CD14-positive monocyte (primary cell): ENCODE measurements around the gene SPACA5. TPM values are rescaled to one million over a fixed set of nuclear protein-coding genes. Genes with fewer than 3 reads are reported as not detected.
A peak's percentile ranks its signal among the peaks of the same experiment; 100 is the strongest.
"Not testable (repeated sequence)": the region's sequence is repeated elsewhere in the genome, so short reads cannot be mapped to it uniquely, and the experiment has no call there.

Experiments used
- DNase-seq, 3 donors: peaks; one replicate each; pipeline ENCODE4 v3.0.0-alpha.2; 2011 to 2022
- H2AFZ ChIP-seq: 2 replicates; pipeline ENCODE4 v1.6.0; 2012; ENCODE audit warnings: mild to moderate bottlenecking, low read depth, low read length, inconsistent platforms; ENCODE audit not compliant: insufficient read depth, poor library complexity, severe bottlenecking
- H3K27ac ChIP-seq, 2 donors: 1 replicate in 1 of 2; 2 replicates in 1 of 2; pipeline ENCODE4 v1.5.1; 2012 to 2013; ENCODE audit warnings: low read length in 2 of 2, control low read depth in 1 of 2, inconsistent platforms in 1 of 2, low read depth in 1 of 2, mild to moderate bottlenecking in 1 of 2
- H3K27me3 ChIP-seq, 2 donors: one replicate each; pipeline versions ENCODE4 v1.6.0 to v1.6.1; 2011 to 2013; ENCODE audit warnings: low read length in 2 of 2; ENCODE audit not compliant: control insufficient read depth in 2 of 2, insufficient read depth in 2 of 2
- H3K36me3 ChIP-seq, 2 donors: replicated peaks in 1 of 2; 1 replicate in 1 of 2; 2 replicates in 1 of 2; pipeline versions ENCODE4 v1.5.1 to v1.6.1; 2012 to 2013; ENCODE audit warnings: low read length in 2 of 2, control low read depth in 1 of 2, inconsistent platforms in 1 of 2, mild to moderate bottlenecking in 1 of 2; ENCODE audit not compliant: insufficient read depth in 2 of 2, control insufficient read depth in 1 of 2
- H3K4me1 ChIP-seq, 2 donors: 1 replicate in 1 of 2; 2 replicates in 1 of 2; pipeline versions ENCODE4 v1.5.1 to v1.6.1; 2012 to 2013; ENCODE audit warnings: low read length in 2 of 2, control low read depth in 1 of 2, inconsistent platforms in 1 of 2, mild to moderate bottlenecking in 1 of 2, moderate library complexity in 1 of 2; ENCODE audit not compliant: insufficient read depth in 2 of 2, control insufficient read depth in 1 of 2
- H3K4me2 ChIP-seq: replicated peaks from 2 replicates; pipeline ENCODE3; 2012; ENCODE audit warnings: low read length, moderate library complexity, mild to moderate bottlenecking; ENCODE audit not compliant: poor library complexity, severe bottlenecking; ENCODE audit errors: extremely low read depth
- H3K4me3 ChIP-seq, 3 experiments: fragments of 200-600 bp in 1 of 3; sonication (generic) in 1 of 3; replicated peaks in 1 of 3; 1 replicate in 2 of 3; 2 replicates in 1 of 3; pipeline ENCODE4 v1.5.1; 2011 to 2013; ENCODE audit warnings: low read length in 3 of 3, mild to moderate bottlenecking in 3 of 3, control low read depth in 2 of 3, low read depth in 2 of 3, inconsistent platforms in 1 of 3, moderate library complexity in 1 of 3
- H3K79me2 ChIP-seq: 2 replicates; pipeline ENCODE4 v1.6.0; 2012; ENCODE audit warnings: mild to moderate bottlenecking, control low read depth, inconsistent platforms, low read length, moderate library complexity; ENCODE audit not compliant: insufficient read depth
- H3K9ac ChIP-seq: 2 replicates; pipeline ENCODE4 v1.6.0; 2017; ENCODE audit warnings: low read length, mild to moderate bottlenecking; ENCODE audit not compliant: insufficient read depth, poor library complexity, severe bottlenecking
- H3K9me3 ChIP-seq, 2 donors: replicated peaks in 1 of 2; 1 replicate in 1 of 2; 2 replicates in 1 of 2; pipeline versions ENCODE4 v1.5.1 to v1.6.1; 2012 to 2013; ENCODE audit warnings: low read length in 2 of 2, control low read depth in 1 of 2; ENCODE audit not compliant: control insufficient read depth in 1 of 2, insufficient read depth in 1 of 2
- H4K20me1 ChIP-seq: 2 replicates; pipeline ENCODE4 v1.6.0; 2012; ENCODE audit warnings: mild to moderate bottlenecking, low read length, control low read depth, moderate library complexity; ENCODE audit not compliant: insufficient read depth
- H3K27ac Mint-ChIP-seq, 7 donors: one replicate each; pipeline ENCODE4 v1.8.0; 2020; ENCODE audit warnings: mild to moderate bottlenecking in 7 of 7, mixed read lengths in 7 of 7, moderate library complexity in 6 of 7, inconsistent platforms in 2 of 7
- H3K27me3 Mint-ChIP-seq, 3 donors: one replicate each; pipeline ENCODE4 v1.8.0; 2021 to 2022; ENCODE audit warnings: low read depth in 3 of 3, mild to moderate bottlenecking in 3 of 3, mixed read lengths in 3 of 3, moderate library complexity in 3 of 3, inconsistent platforms in 1 of 3
- H3K36me3 Mint-ChIP-seq, 2 donors: one replicate each; pipeline ENCODE4 v1.8.0; 2020; ENCODE audit warnings: mixed read lengths in 2 of 2, inconsistent platforms in 1 of 2, mild to moderate bottlenecking in 1 of 2
- H3K4me1 Mint-ChIP-seq: one replicate; pipeline ENCODE4 v1.8.0; 2020; ENCODE audit warnings: mild to moderate bottlenecking, mixed read lengths
- H3K4me3 Mint-ChIP-seq, 2 donors: one replicate each; pipeline ENCODE4 v1.8.0; 2020; ENCODE audit warnings: mild to moderate bottlenecking in 2 of 2, mixed read lengths in 2 of 2, moderate library complexity in 1 of 2
- H3K9me3 Mint-ChIP-seq, 7 donors: one replicate each; pipeline ENCODE4 v1.8.0; 2020 to 2022; ENCODE audit warnings: mixed read lengths in 7 of 7, mild to moderate bottlenecking in 6 of 7, moderate library complexity in 6 of 7, inconsistent platforms in 2 of 7
- WGBS: methylation state at CpG from one replicate; pipeline ENCODE4 v1.1.5; 2013; ENCODE audit warnings: missing lambda C conversion rate; ENCODE audit not compliant: insufficient coverage; 5-methylcytosine and 5-hydroxymethylcytosine counted together
- intact Hi-C, 2 donors: fragments of 100-400 bp; cut with micrococcal nuclease; formaldehyde crosslinking; loops; one replicate each; pipeline versions ENCODE4 v1.15.0 to v1.15.1; 2023
- polyA plus RNA-seq, 3 donors: library from polyadenylated mRNA; depleted of rRNA in 1 of 3; unstranded in 2 of 3; stranded (reverse) in 1 of 3; fragments of 300-500 nt in 2 of 3; fragments of >200 nt in 1 of 3; fragmentation: Illumina TruSeq in 2 of 3; gene quantifications; 1 replicate in 2 of 3; 2 replicates in 1 of 3; pipeline ENCODE4 v1.2.3, GENCODE V29; 2012 to 2021
- TF ChIP-seq, protein P1 (sequence below): fragments of 200-600 bp; IDR thresholded peaks from one replicate; pipeline ENCODE4 v1.8.0; 2022; ENCODE audit warnings: antibody characterized with exemption, mild to moderate bottlenecking

The SPACA5 gene
- polyA plus RNA-seq, 3 donors = not detected

DNA sequence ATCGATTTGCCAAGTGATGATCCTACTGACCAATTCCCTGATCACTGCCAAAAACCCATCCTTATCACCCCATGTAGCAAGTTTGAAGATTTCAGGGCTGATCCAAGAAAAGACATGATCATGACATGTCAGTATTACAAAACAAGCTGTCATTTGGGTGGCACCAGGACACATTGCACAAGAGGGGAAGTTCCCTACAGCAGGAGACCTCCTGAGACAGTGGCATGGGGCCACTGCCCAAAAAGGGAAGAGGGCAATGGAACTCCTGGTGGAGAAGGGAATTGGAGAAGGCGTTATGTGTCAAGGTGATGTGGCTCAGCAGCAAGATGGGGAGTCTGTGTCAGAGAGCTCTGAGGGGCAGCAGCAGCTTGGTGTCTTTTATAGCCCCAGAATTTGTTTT, 46.4 kb upstream of the SPACA5 start:
- Mint-ChIP-seq H3K4me3 (no peak overlapping the region), H3K27ac (peak overlapping the region; percentile 31 to 83 (median 66)), H3K36me3 (no peaks in the 10 kb centered on the region), H3K4me1 (peaks cover 19% of the 10 kb centered on the region), H3K27me3 (peaks cover 0 to 9% (median 2%) of the 10 kb centered on the region in 3 donors), H3K9me3 (peaks cover 8 to 30% (median 13%) of the 10 kb centered on the region in 7 donors)
- H3K4me2 ChIP-seq = no peak overlapping the region
- no peaks in the 10 kb centered on the region for H3K36me3 ChIP-seq
- no peak overlapping the region for H3K4me3 ChIP-seq
- H4K20me1 ChIP-seq = no peaks in the 10 kb centered on the region
- H3K79me2 ChIP-seq = no peaks in the 10 kb centered on the region
- peaks cover 15 to 17% of the 10 kb centered on the region in 2 donors for H3K4me1 ChIP-seq
- H3K27ac ChIP-seq = no peak overlapping the region
- intact Hi-C loops = no loop called here
- no peak overlapping the region for H3K9ac ChIP-seq
- TF ChIP-seq, protein P1, sequence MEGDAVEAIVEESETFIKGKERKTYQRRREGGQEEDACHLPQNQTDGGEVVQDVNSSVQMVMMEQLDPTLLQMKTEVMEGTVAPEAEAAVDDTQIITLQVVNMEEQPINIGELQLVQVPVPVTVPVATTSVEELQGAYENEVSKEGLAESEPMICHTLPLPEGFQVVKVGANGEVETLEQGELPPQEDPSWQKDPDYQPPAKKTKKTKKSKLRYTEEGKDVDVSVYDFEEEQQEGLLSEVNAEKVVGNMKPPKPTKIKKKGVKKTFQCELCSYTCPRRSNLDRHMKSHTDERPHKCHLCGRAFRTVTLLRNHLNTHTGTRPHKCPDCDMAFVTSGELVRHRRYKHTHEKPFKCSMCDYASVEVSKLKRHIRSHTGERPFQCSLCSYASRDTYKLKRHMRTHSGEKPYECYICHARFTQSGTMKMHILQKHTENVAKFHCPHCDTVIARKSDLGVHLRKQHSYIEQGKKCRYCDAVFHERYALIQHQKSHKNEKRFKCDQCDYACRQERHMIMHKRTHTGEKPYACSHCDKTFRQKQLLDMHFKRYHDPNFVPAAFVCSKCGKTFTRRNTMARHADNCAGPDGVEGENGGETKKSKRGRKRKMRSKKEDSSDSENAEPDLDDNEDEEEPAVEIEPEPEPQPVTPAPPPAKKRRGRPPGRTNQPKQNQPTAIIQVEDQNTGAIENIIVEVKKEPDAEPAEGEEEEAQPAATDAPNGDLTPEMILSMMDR = no peak
- WGBS = no CpG with 5 or more reads among the region's 2 CpGs
- H2AFZ ChIP-seq = no peak overlapping the region
- DNase-seq = peak; percentile 64 to 92 (median 72)
- H3K9me3 ChIP-seq = peaks cover 3 to 13% of the 10 kb centered on the region in 2 donors
- no peaks in the 10 kb centered on the region for H3K27me3 ChIP-seq

DNA sequence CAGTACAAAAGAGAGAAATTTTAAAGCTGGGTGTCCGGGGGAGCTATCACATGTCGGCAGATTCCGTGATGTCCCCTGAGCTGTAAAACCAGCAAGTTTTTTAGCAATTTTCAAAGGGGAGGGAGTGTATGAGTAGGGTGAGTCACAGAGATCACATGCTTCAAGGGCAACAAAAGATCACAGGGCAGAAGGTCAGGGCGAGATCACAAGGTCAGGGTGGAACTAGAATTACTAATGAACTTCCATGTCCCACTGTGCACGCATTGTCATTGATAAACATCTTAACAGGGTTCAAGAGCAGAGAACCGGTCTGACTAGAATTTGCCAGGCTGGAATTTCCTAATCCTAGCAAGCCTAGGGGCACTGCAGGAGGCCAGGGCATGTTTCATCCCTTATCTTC, 45.0 kb upstream of the SPACA5 start:
- H3K27me3 Mint-ChIP-seq, H3K4me2 ChIP-seq, H3K27ac Mint-ChIP-seq, H3K27ac ChIP-seq, H3K9ac ChIP-seq, intact Hi-C loops, H3K79me2 ChIP-seq, H3K4me3 ChIP-seq, H3K36me3 Mint-ChIP-seq, H4K20me1 ChIP-seq, H3K36me3 ChIP-seq, H3K27me3 ChIP-seq, H3K4me3 Mint-ChIP-seq, H2AFZ ChIP-seq: not testable (repeated sequence)
- Histone ChIP-seq H3K4me1 (peaks cover 15 to 17% of the 10 kb centered on the region in 2 donors), H3K9me3 (peaks cover 10 to 23% of the 10 kb centered on the region in 2 donors)
- DNase-seq = peak in 2 of 3 donors; percentile 9 to 38
- 90% methylated on average over 2 of the region's 6 CpGs for WGBS
- H3K9me3 Mint-ChIP-seq = peaks cover 8 to 42% (median 26%) of the 10 kb centered on the region in 7 donors
- peaks cover 19% of the 10 kb centered on the region for H3K4me1 Mint-ChIP-seq

DNA sequence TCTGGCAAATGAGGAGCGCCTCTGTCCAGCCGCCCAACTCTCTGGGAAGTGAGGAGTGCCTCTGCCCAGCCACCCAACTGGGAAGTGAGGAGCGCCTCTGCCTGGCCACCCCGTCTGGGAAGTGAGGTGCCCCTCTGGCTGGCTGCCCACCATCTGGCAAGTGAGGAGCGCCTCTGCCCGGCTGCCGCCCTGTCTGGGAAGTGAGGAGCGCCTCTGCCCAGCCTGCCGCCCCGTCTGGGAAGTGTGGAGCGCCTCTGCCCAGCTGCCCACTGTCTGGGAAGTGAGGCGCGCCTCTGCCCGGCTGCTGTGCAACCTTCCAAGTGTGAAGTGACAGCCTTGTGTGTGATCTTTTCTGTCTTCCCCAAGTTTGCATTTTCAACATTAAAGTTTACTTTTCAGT, 41.3 kb upstream of the SPACA5 start:
- H3K36me3 Mint-ChIP-seq, H3K4me3 Mint-ChIP-seq, H3K27ac Mint-ChIP-seq, intact Hi-C loops, H3K4me1 Mint-ChIP-seq, DNase-seq, H3K4me3 ChIP-seq, H2AFZ ChIP-seq, H3K9ac ChIP-seq, H3K27me3 ChIP-seq, H3K4me2 ChIP-seq, H3K79me2 ChIP-seq, H3K27me3 Mint-ChIP-seq, H3K27ac ChIP-seq, H3K4me1 ChIP-seq, H4K20me1 ChIP-seq, H3K36me3 ChIP-seq: not testable (repeated sequence)
- peaks cover 21 to 53% of the 10 kb centered on the region in 2 donors for H3K9me3 ChIP-seq
- H3K9me3 Mint-ChIP-seq = peaks cover 22 to 58% (median 38%) of the 10 kb centered on the region in 7 donors
- 98% methylated on average over 8 of the region's 14 CpGs for WGBS
